Measurements from ENCODE around the gene CLGN. TPM values are rescaled to one million over a fixed set of nuclear protein-coding genes. Genes with fewer than 3 reads are reported as not detected.
A peak's percentile ranks its signal among the peaks of the same experiment; 100 is the strongest.

Gene CLGN
- total and polyA plus RNA-seq, 2 of the 13 experiments (the other 11 are each of a cell fraction or from before 2014, with no cell fraction given): 7.2 to 17.0 TPM

DNA sequence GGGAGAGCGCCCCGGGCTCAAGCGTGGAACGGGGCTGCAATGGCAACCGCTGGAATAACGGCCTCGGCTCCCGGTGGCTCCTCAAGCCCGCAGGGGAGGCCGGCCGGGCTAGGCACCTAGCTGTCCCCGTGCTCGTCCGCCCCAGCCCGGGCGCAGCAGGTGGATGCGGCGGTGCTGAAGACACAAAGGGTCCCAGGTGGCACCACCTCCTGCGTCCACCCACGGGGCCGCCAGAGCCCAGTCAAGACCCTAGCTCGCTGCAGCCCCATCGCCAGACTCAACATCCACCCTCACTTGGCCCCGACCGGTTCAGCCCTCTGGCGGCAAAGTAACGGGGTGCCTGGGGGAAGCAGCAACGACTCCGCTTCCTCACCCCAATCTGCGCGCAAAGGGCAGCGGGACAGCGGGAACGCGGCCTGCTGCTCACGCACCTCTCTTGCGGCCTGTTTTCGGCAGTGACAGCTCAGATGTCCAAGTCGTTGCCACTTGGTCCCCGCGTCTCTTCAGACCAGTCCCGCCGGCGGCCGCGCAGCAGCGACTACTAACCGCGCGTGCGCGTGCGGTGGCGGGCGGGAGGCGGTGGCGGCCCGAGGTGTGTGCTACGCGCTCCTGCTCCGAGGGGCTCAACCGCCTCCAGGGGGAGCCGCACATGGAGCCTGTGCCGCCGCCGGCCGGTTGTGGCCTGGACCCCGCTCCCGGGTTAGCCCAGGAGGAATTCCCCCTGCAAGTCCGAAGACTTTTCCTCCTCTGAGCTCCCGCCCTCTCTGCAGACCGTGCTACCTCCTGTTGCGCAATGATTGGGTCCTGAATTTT, at the start of gene CLGN (continued):
- TF ChIP-seq, protein P1, sequence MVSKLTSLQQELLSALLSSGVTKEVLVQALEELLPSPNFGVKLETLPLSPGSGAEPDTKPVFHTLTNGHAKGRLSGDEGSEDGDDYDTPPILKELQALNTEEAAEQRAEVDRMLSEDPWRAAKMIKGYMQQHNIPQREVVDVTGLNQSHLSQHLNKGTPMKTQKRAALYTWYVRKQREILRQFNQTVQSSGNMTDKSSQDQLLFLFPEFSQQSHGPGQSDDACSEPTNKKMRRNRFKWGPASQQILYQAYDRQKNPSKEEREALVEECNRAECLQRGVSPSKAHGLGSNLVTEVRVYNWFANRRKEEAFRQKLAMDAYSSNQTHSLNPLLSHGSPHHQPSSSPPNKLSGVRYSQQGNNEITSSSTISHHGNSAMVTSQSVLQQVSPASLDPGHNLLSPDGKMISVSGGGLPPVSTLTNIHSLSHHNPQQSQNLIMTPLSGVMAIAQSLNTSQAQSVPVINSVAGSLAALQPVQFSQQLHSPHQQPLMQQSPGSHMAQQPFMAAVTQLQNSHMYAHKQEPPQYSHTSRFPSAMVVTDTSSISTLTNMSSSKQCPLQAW (CRISPR knock-in tag; IDR thresholded peaks at IDR 0.05): no peak
- TF ChIP-seq, protein P2, sequence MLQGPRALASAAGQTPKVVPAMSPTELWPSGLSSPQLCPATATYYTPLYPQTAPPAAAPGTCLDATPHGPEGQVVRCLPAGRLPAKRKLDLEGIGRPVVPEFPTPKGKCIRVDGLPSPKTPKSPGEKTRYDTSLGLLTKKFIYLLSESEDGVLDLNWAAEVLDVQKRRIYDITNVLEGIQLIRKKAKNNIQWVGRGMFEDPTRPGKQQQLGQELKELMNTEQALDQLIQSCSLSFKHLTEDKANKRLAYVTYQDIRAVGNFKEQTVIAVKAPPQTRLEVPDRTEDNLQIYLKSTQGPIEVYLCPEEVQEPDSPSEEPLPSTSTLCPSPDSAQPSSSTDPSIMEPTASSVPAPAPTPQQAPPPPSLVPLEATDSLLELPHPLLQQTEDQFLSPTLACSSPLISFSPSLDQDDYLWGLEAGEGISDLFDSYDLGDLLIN (CRISPR knock-in tag; IDR thresholded peaks at IDR 0.05; ENCODE audit: borderline replicate concordance): no peak; the same call in 1 of the 2 replicates
- TF ChIP-seq EP300 (IDR thresholded peaks at IDR 0.05; ENCODE audit: low read depth in 2 of 2, low read length in 2 of 2) (no peak; a peak in 1 of 4 replicates), EP300 (CRISPR knock-in tag; IDR thresholded peaks at IDR 0.05; ENCODE audit: borderline replicate concordance) (no peak), CEBPB (IDR thresholded peaks at IDR 0.05; ENCODE audit: borderline replicate concordance, low read depth, low read length) (peak; percentile 97), KLF13 (CRISPR knock-in tag; IDR thresholded peaks at IDR 0.05) (no peak), ZNF644 (CRISPR knock-in tag; IDR thresholded peaks at IDR 0.05; ENCODE audit: low read depth) (no peak), ZNF10 (CRISPR knock-in tag; IDR thresholded peaks at IDR 0.05; ENCODE audit: borderline replicate concordance, low read depth) (no peak), ZNF619 (CRISPR knock-in tag; IDR thresholded peaks at IDR 0.05) (no peak; the same call in 1 of the 2 replicates), ZNF33B (CRISPR knock-in tag; IDR thresholded peaks at IDR 0.05) (no peak), FLYWCH1 (CRISPR knock-in tag; IDR thresholded peaks at IDR 0.05) (no peak), ZSCAN9 (CRISPR knock-in tag; IDR thresholded peaks at IDR 0.05; ENCODE audit: borderline replicate concordance) (no peak), CBX2 (IDR thresholded peaks at IDR 0.05; ENCODE audit: low read depth, low read length) (no peak), CBX2 (CRISPR knock-in tag; IDR thresholded peaks at IDR 0.05; ENCODE audit: low read depth) (peak; percentile 68; the same call in 1 of the 2 replicates), ZNF343 (CRISPR knock-in tag; IDR thresholded peaks at IDR 0.05) (peak; percentile 93), SRSF4 (IDR thresholded peaks at IDR 0.05; ENCODE audit: low read depth, low read length, poor library complexity, severe bottlenecking) (no peak), ZNF17 (CRISPR knock-in tag; IDR thresholded peaks at IDR 0.05) (no peak), ZNF333 (CRISPR knock-in tag; IDR thresholded peaks at IDR 0.05; ENCODE audit: borderline replicate concordance) (no peak; the same call in 1 of the 2 replicates), IRF2 (CRISPR knock-in tag; IDR thresholded peaks at IDR 0.05) (0 out of 2 replicates have a peak, but pooled peaks have one; percentile 1), TARDBP (CRISPR knock-in tag; IDR thresholded peaks at IDR 0.05) (no peak), ZFP36 (IDR thresholded peaks at IDR 0.05; ENCODE audit: borderline replicate concordance, low read depth, low read length, partially characterized antibody) (no peak), SIX1 (CRISPR knock-in tag; IDR thresholded peaks at IDR 0.05; ENCODE audit: borderline replicate concordance) (no peak; the same call in 1 of the 2 replicates), ZNF530 (CRISPR knock-in tag; IDR thresholded peaks at IDR 0.05; ENCODE audit: low read depth) (no peak), SP140L (CRISPR knock-in tag; IDR thresholded peaks at IDR 0.05; ENCODE audit: borderline replicate concordance) (no peak), ZNF567 (CRISPR knock-in tag; IDR thresholded peaks at IDR 0.05; ENCODE audit: borderline replicate concordance) (no peak)
- TF ChIP-seq, protein P3, sequence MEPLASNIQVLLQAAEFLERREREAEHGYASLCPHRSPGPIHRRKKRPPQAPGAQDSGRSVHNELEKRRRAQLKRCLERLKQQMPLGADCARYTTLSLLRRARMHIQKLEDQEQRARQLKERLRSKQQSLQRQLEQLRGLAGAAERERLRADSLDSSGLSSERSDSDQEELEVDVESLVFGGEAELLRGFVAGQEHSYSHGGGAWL (CRISPR knock-in tag; IDR thresholded peaks at IDR 0.05): peak; percentile 56
- TF ChIP-seq, protein P4, sequence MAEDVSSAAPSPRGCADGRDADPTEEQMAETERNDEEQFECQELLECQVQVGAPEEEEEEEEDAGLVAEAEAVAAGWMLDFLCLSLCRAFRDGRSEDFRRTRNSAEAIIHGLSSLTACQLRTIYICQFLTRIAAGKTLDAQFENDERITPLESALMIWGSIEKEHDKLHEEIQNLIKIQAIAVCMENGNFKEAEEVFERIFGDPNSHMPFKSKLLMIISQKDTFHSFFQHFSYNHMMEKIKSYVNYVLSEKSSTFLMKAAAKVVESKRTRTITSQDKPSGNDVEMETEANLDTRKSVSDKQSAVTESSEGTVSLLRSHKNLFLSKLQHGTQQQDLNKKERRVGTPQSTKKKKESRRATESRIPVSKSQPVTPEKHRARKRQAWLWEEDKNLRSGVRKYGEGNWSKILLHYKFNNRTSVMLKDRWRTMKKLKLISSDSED (CRISPR knock-in tag; IDR thresholded peaks at IDR 0.05): no peak
